ENCODE data around the gene WDR43.

DNA sequence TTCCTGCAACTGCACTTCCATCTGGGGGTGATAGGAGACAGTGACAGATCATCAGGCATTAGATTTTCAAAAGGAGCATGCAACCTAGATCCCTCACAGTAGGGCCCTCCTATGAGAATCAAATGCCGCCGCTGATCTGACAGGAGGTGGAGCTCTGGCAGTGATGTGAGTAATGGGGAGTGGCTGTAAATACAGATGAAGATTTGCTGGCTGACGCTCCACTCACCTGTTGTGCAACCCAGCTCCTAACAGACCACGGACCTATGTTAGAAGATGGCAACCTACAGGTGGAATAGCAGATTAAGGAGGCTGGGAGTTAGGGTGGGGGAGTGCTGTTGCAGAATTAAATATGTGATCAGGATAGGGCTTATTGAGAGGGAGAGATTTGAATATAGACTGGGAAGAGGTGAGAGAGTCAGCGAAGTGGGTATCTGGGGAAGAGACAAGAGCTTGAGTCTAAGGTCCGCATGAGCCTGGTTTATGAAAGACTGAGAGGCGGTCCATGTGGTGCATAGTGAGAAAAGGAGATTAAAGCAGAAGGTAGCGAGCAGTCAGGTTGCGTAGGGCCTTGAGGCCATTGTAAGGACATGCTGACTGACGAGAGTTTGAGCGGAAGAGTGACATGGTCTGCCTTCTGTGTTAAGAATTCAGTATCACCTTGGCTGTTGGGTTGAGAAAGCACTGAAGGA is 55.3 kb downstream of the WDR43 start:
- TF ChIP-seq, protein P1, sequence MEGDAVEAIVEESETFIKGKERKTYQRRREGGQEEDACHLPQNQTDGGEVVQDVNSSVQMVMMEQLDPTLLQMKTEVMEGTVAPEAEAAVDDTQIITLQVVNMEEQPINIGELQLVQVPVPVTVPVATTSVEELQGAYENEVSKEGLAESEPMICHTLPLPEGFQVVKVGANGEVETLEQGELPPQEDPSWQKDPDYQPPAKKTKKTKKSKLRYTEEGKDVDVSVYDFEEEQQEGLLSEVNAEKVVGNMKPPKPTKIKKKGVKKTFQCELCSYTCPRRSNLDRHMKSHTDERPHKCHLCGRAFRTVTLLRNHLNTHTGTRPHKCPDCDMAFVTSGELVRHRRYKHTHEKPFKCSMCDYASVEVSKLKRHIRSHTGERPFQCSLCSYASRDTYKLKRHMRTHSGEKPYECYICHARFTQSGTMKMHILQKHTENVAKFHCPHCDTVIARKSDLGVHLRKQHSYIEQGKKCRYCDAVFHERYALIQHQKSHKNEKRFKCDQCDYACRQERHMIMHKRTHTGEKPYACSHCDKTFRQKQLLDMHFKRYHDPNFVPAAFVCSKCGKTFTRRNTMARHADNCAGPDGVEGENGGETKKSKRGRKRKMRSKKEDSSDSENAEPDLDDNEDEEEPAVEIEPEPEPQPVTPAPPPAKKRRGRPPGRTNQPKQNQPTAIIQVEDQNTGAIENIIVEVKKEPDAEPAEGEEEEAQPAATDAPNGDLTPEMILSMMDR (IDR thresholded peaks at IDR 0.05) = no peak
- TF ChIP-seq POLR2A (IDR thresholded peaks at IDR 0.05) = no peak

Data from adrenal gland (tissue), 5 donors.